Endothelial cell of umbilical vein (primary cell): ENCODE measurements around the gene RIOK2. TPM values are rescaled to one million over a fixed set of nuclear protein-coding genes. Genes with fewer than 3 reads are reported as not detected.

Source experiments
- BruUV-seq: library from RNA; stranded (reverse); fragments of 400-500 nt; replicated peaks from 2 replicates; lab custom pipeline; 2021; lab: Mats Ljungman, UMichigan
- CTCF ChIA-PET: fragments of 300-600, 350-600 bp; sonication (Branson Sonifier 250); formaldehyde crosslinking; loops from one replicate; lab custom pipeline; 2021; ENCODE audit warnings: antibody characterized with exemption, inconsistent platforms; lab: Charles Lee
- POLR2A ChIA-PET: fragments of 300-600, 350-600 bp; sonication (Branson Sonifier 250); formaldehyde crosslinking; loops from one replicate; lab custom pipeline; 2021; ENCODE audit warnings: antibody characterized with exemption, inconsistent platforms; lab: Charles Lee
- DNase-seq: peaks from one replicate; pipeline ENCODE4 v3.0.0-alpha.2; 2011; ENCODE audit warnings: low read depth, low spot score
- FAIRE-seq: peaks from 2 replicates; lab custom pipeline; 2011; peaks lifted over from hg19 to GRCh38; lab: Jason Lieb, UNC
- H2AFZ ChIP-seq: 2 replicates; pipeline ENCODE4 v1.6.0; 2012; ENCODE audit warnings: low read depth, low read length, control low read depth, inconsistent platforms
- H3K27ac ChIP-seq: 2 replicates; pipeline ENCODE4 v1.5.1; 2011; ENCODE audit warnings: low read depth, mild to moderate bottlenecking, control low read depth, low read length, moderate library complexity; ENCODE audit not compliant: insufficient read depth
- H3K27me3 ChIP-seq, 2 experiments: 2 replicates each; pipeline versions ENCODE4 v1.6.0 to v1.6.1; 2011; ENCODE audit warnings: low read length in 2 of 2, mixed read lengths in 1 of 2; ENCODE audit not compliant: control insufficient read depth in 2 of 2, insufficient read depth in 2 of 2
- H3K36me3 ChIP-seq, 2 experiments: 2 replicates in 1 of 2; 3 replicates in 1 of 2; pipeline ENCODE4 v1.5.1; 2011; ENCODE audit warnings: low read length in 2 of 2, mild to moderate bottlenecking in 1 of 2, moderate library complexity in 1 of 2; ENCODE audit not compliant: control insufficient read depth in 2 of 2, insufficient read depth in 2 of 2; ENCODE audit errors: extremely low read depth in 1 of 2
- H3K4me1 ChIP-seq: 3 replicates; pipeline ENCODE4 v1.5.1; 2011; ENCODE audit warnings: mild to moderate bottlenecking, low read length; ENCODE audit not compliant: control insufficient read depth, insufficient read depth; ENCODE audit errors: extremely low read depth
- H3K4me2 ChIP-seq: 2 replicates; pipeline ENCODE4 v1.6.1; 2011; ENCODE audit warnings: low read length, control low read depth, mixed read lengths; ENCODE audit not compliant: insufficient read depth
- H3K4me3 ChIP-seq, 3 experiments: fragments of 200-600 bp in 1 of 3; sonication (generic), shearing (Covaris generic) in 1 of 3; replicated peaks in 1 of 3; 2 replicates each; pipeline ENCODE4 v1.5.1; 2011 to 2016; ENCODE audit warnings: control low read depth in 3 of 3, low read length in 3 of 3, mild to moderate bottlenecking in 2 of 3, inconsistent platforms in 1 of 3, low read depth in 1 of 3, moderate library complexity in 1 of 3; ENCODE audit not compliant: insufficient read depth in 1 of 3
- H3K79me2 ChIP-seq: 2 replicates; pipeline ENCODE4 v1.6.0; 2012; ENCODE audit warnings: low read length, inconsistent platforms; ENCODE audit not compliant: control insufficient read depth, insufficient read depth
- H3K9ac ChIP-seq: replicated peaks from 2 replicates; pipeline ENCODE3; 2011; ENCODE audit warnings: low read length, control low read depth; ENCODE audit not compliant: insufficient read depth; ENCODE audit errors: extremely low read depth
- H3K9me1 ChIP-seq: replicated peaks from 3 replicates; pipeline ENCODE4 v1.6.0; 2011; ENCODE audit warnings: mild to moderate bottlenecking, low read length; ENCODE audit not compliant: control insufficient read depth, insufficient read depth; ENCODE audit errors: extremely low read depth
- H3K9me3 ChIP-seq: replicated peaks from 2 replicates; pipeline ENCODE4 v1.5.1; 2012; ENCODE audit warnings: low read length, inconsistent platforms; ENCODE audit not compliant: control insufficient read depth, insufficient read depth
- H4K20me1 ChIP-seq: replicated peaks from 2 replicates; pipeline ENCODE3; 2011; ENCODE audit warnings: mild to moderate bottlenecking, low read length; ENCODE audit not compliant: control insufficient read depth, insufficient read depth; ENCODE audit errors: extremely low read depth
- EZH2 ChIP-seq: IDR thresholded peaks from 2 replicates; pipeline ENCODE4 v1.6.1; 2012; ENCODE audit warnings: borderline replicate concordance, low read depth, mild to moderate bottlenecking, moderate library complexity, low read length, inconsistent platforms; ENCODE audit not compliant: severe bottlenecking
- FOS ChIP-seq: IDR thresholded peaks from 2 replicates; pipeline ENCODE4 v1.6.1; 2011; ENCODE audit warnings: mild to moderate bottlenecking, low read length, moderate library complexity, borderline replicate concordance; ENCODE audit not compliant: insufficient read depth
- GATA2 ChIP-seq: IDR thresholded peaks from 2 replicates; pipeline ENCODE4 v1.7.0; 2011; ENCODE audit warnings: low read depth, mild to moderate bottlenecking, moderate library complexity, mixed read lengths, low read length; ENCODE audit not compliant: insufficient read length, insufficient read depth
- JUN ChIP-seq: IDR thresholded peaks from 2 replicates; pipeline ENCODE4 v1.6.1; 2011; ENCODE audit warnings: borderline replicate concordance, low read depth; ENCODE audit not compliant: insufficient read length, insufficient read depth
- MYC ChIP-seq: IDR thresholded peaks from one replicate; pipeline ENCODE4 v1.6.1; 2011; ENCODE audit warnings: mild to moderate bottlenecking, low read depth, low read length
- POLR2A ChIP-seq: IDR thresholded peaks from 2 replicates; pipeline ENCODE4 v1.6.1; 2012; ENCODE audit warnings: low read depth, mild to moderate bottlenecking, control low read depth, low read length
- POLR2AphosphoS5 ChIP-seq: IDR thresholded peaks from 2 replicates; pipeline ENCODE4 v1.6.1; 2012; ENCODE audit warnings: low read depth, mild to moderate bottlenecking, control low read depth, low read length, moderate library complexity; ENCODE audit not compliant: insufficient read depth
- dilution Hi-C: fragments of 300-500 bp; cut with MboI; formaldehyde crosslinking; loops from one replicate; pipeline ENCODE4 v1.15.0; 2019; ENCODE audit warnings: low sequenced_read_pairs; ENCODE audit not compliant: extremely low pct_ligation_motif_present
- intact Hi-C: fragments of 100-400 bp; cut with micrococcal nuclease; formaldehyde crosslinking; loops from one replicate; pipeline ENCODE4 v1.10.0; 2022
- polyA plus RNA-seq, 4 experiments: library from polyadenylated mRNA; depleted of rRNA in 3 of 4; stranded (reverse) in 3 of 4; unstranded in 1 of 4; fragments of >200 nt; gene quantifications; 2 replicates each; pipeline versions ENCODE4 v1.2.1 to v1.2.3, GENCODE V29; 2011 to 2012; ENCODE audit warnings: missing spikeins in 1 of 4
- total RNA-seq: library from RNA; stranded (reverse); gene quantifications from 2 replicates; pipeline ENCODE4 v1.2.3, GENCODE V29; 2021
- TF ChIP-seq, protein P1 (sequence below), 2 donors: IDR thresholded peaks; 1 replicate in 1 of 2; 2 replicates in 1 of 2; pipeline ENCODE4 v1.5.1; 2011; ENCODE audit warnings: low read length in 2 of 2, mild to moderate bottlenecking in 2 of 2, moderate library complexity in 2 of 2, control low read depth in 1 of 2, inconsistent platforms in 1 of 2, low read depth in 1 of 2; ENCODE audit not compliant: insufficient read depth in 1 of 2; ENCODE audit errors: extremely low read depth in 1 of 2
- TF ChIP-seq, protein P2 (sequence below): IDR thresholded peaks from 2 replicates; pipeline ENCODE4 v1.6.1; 2011; ENCODE audit not compliant: insufficient read depth, insufficient read length

The RIOK2 gene
- total and polyA plus RNA-seq, 2 donors (not counting 3 experiments of a cell fraction or from before 2014, with no cell fraction given) = 3.5 to 25.4 TPM

DNA sequence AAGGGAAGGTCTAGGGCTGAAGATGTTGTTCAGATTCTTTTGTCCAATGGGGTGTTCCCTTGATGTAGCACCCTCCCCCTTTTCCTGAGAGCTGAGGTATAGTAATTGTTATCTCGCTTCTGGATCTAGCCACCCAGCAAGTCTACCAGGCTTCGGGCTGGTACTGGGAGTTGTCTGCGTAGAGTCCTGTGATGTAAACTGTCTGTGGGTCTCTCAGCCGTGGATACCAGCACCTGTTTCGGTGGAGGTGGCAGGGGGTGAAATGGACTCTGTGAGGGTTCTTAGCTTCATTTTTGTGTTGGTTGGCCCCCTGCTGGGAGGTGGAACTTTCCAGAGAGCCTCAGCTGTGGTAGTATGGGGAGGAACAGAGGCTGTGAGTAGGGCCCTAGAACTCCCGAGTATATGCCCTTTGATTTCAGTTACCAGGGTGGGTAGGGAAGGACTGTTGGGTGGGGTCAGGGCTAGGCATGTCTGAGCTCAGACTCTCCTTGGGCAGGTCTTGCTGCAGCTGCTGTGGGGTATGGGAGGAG, 25.2 kb upstream of the RIOK2 start:
- POLR2A ChIA-PET = no interaction called here
- no TSS peak for BruUV-seq
- no peaks in the 10 kb centered on the region for H3K36me3 ChIP-seq
- TF ChIP-seq, protein P1, sequence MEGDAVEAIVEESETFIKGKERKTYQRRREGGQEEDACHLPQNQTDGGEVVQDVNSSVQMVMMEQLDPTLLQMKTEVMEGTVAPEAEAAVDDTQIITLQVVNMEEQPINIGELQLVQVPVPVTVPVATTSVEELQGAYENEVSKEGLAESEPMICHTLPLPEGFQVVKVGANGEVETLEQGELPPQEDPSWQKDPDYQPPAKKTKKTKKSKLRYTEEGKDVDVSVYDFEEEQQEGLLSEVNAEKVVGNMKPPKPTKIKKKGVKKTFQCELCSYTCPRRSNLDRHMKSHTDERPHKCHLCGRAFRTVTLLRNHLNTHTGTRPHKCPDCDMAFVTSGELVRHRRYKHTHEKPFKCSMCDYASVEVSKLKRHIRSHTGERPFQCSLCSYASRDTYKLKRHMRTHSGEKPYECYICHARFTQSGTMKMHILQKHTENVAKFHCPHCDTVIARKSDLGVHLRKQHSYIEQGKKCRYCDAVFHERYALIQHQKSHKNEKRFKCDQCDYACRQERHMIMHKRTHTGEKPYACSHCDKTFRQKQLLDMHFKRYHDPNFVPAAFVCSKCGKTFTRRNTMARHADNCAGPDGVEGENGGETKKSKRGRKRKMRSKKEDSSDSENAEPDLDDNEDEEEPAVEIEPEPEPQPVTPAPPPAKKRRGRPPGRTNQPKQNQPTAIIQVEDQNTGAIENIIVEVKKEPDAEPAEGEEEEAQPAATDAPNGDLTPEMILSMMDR (IDR thresholded peaks at IDR 0.05; ENCODE audit: extremely low read depth in 1 of 2, insufficient read depth in 1 of 2, low read depth in 1 of 2, low read length in 2 of 2) = no peak
- TF ChIP-seq EZH2 (no peak), GATA2 (no peak), POLR2AphosphoS5 (no peak), POLR2A (no peak), MYC (no peak), FOS (no peak), JUN (no peak)
- TF ChIP-seq, protein P2, sequence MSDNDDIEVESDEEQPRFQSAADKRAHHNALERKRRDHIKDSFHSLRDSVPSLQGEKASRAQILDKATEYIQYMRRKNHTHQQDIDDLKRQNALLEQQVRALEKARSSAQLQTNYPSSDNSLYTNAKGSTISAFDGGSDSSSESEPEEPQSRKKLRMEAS = no peak
- FAIRE-seq (no peak), DNase-seq (no peak)
- intact Hi-C loops (no loop called here), dilution Hi-C loops (no loop called here)
- no peak overlapping the region for H3K4me3 ChIP-seq
- H3K9ac ChIP-seq = no peak overlapping the region
- H3K9me3 ChIP-seq = no peaks in the 10 kb centered on the region
- H3K27ac ChIP-seq = no peak overlapping the region
- CTCF ChIA-PET = interaction anchor here (1.2 to 1.6 kb wide), 2 partner anchors 22 to 23 kb away, joined by 4 to 7 read pairs; no protein-coding TSS in a partner anchor
- H3K27me3 ChIP-seq = no peaks in the 10 kb centered on the region
- no peaks in the 10 kb centered on the region for H3K9me1 ChIP-seq
- H3K4me1 ChIP-seq = no peaks in the 10 kb centered on the region
- H4K20me1 ChIP-seq = no peaks in the 10 kb centered on the region
- H3K79me2 ChIP-seq = no peaks in the 10 kb centered on the region
- no peak overlapping the region for H2AFZ ChIP-seq
- H3K4me2 ChIP-seq = no peak overlapping the region
